Bone marrow (tissue), 2 donors: ENCODE measurements around the gene ARHGAP26.

Experiments used
- DNase-seq, 2 donors: peaks; one replicate each; lab custom pipeline; 2025; lab: John Stamatoyannopoulos, UW

The ARHGAP26 gene

GRCh38 chr5:143061161-143061945 lies 291.2 kb downstream of the ARHGAP26 start:
- no peak for DNase-seq

- no peak for DNase-seq
Measured at GRCh38 chr5:143062379-143062778, 292.2 kb downstream of the ARHGAP26 start.

GRCh38 chr5:143063175-143063970 lies 293.2 kb downstream of the ARHGAP26 start:
- no peak for DNase-seq

DNA sequence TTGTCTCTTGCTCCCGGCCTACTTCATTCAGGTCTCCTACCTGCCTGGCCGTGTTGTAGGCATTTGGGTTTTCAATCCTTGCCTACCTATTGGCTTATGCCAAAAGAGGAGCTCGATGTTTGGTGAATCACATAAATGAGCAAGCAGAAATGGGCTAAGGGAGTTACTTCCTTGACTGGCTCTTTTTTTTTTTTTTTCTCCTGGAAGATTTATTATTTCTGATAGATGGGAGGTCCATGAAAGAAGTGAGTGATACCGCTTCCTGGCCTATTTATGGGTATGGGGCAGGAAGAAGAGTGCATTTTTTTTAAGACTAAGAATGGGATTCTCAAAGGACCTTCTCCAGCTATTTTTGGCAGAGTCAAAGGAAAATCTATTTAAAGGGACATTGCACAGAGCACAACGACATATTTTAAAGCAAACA lies 294.1 kb downstream of the ARHGAP26 start:
- DNase-seq, result peak in 1 of 2 donors; percentile 81

GRCh38 chr5:143064676-143065075 lies 294.5 kb downstream of the ARHGAP26 start:
- peak in 1 of 2 donors; percentile 38 for DNase-seq

GRCh38 chr5:143065185-143065965 lies 295.2 kb downstream of the ARHGAP26 start:
- no peak for DNase-seq

DNA sequence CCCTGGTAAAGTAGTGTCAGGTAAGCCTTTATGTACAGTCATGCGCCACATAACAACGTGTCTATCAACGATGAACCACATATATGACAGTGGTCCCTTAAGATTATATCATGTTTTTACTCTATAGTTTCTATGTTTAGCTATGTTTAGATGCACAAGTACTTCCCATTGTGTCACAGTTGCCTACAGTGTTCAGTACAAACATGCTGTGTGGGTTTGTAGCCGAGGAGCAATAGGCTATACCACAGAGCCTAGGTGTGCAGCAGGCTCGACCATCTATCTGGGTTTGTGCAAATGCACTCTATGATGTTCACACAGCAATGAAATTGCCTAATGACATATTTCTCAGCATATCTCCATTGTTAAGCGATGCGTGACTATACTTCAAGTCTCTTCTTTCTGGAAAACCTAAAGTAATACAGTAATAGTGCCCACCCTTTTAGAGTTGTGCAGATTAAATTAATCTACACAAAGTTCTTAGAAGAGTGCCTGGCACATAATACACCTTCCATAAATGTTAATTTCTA lies 295.9 kb downstream of the ARHGAP26 start:
- DNase-seq, result no peak

- DNase-seq, result peak in 1 of 2 donors; percentile 59
Measured at GRCh38 chr5:143066556-143067281, 296.5 kb downstream of the ARHGAP26 start.

DNA sequence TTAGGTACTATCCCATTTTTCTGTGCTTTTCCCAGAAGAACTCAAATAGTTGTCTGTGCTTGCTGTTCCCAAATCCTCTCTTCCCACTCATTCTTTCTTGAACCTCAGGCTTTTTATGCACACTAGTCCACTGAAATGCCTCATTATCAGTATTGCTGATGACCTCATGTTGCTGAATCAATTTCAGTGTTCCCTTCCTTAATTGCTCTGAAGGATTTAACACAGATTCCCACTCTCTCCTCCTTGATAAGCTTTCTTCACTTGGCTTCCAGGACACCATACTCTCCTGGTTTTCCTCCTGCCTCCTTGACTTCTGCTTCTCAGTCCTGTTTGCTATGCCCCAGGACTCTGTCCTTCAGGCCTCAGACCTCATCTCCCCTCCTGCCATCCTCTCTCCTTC lies 298.5 kb downstream of the ARHGAP26 start:
- no peak for DNase-seq

GRCh38 chr5:143071927-143072326 lies 301.8 kb downstream of the ARHGAP26 start:
- no peak for DNase-seq

DNA sequence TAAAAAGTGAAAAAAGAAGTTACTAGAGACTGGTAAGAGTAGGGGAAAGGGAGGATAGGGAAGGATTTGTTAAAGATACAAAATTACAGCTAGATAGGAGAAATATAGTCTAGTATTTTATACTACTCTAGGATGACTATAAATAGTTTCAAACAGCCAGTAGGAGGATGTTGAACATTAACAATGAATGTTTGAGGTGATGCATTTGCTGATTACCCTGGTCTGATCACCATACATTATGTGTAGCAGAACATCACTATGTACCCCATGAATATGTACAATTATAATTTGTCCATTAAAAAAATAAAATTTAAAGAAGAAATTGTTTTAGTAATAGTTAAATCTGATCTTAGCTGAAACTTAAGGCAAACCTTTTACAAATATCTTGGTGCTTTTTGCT lies 302.6 kb downstream of the ARHGAP26 start:
- DNase-seq, result no peak

GRCh38 chr5:143073766-143074165 lies 303.6 kb downstream of the ARHGAP26 start:
- DNase-seq, result no peak

DNA sequence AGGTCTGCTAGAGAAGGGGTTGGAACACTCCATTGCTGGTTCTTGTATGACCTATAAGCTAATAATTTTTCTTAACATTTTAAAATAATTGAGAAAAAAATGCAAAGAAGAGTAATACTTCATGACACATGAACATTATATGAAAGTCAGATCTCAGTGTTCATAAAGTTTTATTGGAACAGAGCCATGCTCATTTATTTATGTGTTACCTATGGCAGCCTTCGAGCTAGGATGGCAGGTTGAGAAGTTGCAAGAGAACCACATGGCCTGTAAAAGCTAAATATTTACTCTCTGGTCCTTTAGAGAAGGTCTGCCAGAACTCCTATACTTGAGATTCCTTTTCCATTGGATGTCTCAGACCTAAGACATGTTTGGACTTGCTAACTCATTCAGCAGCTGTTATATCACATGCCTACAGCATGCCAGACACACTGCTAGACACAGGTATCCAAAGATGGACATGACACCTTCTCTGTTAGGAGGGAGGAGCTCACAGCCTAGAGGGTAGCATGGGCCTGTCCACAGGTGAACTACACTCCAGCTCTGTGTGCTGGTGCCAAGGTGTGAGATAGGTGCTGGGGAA lies 304.3 kb downstream of the ARHGAP26 start:
- DNase-seq, result no peak

GRCh38 chr5:143076377-143076776 lies 306.2 kb downstream of the ARHGAP26 start:
- no peak for DNase-seq

DNA sequence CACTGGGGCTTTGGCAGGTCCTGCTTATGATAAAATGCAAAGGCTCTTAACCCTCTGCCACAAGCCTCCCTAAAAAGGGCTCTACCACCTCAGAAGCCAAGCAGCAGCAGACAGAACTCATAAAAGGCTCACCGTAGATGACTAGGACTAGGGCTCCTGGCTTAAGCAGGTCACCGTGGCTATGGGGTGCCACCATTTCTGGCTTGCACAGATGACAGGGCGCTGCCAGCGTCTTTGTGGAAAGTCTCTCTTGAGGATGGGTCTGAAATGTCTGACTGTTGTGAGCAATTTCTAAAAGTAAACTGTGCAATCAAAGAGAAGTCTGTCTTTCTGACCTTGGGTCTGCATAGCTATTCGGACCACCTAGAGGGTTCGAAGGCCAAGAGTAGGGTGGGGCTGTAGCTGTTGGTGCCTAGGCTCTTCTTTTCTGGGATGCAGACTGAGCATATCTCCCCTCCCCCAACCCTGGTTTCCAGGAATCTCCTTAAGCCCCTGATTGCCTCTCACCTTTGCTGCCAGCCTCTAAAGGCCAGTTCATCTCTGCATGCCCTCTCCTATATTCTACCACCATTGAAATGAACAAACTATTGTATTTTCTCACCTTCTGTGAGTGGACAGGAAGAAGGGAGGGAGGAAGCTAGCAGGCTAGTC lies 307.4 kb downstream of the ARHGAP26 start:
- no peak for DNase-seq

- DNase-seq, result no peak
Measured at GRCh38 chr5:143078313-143078712, 308.1 kb downstream of the ARHGAP26 start.

DNA sequence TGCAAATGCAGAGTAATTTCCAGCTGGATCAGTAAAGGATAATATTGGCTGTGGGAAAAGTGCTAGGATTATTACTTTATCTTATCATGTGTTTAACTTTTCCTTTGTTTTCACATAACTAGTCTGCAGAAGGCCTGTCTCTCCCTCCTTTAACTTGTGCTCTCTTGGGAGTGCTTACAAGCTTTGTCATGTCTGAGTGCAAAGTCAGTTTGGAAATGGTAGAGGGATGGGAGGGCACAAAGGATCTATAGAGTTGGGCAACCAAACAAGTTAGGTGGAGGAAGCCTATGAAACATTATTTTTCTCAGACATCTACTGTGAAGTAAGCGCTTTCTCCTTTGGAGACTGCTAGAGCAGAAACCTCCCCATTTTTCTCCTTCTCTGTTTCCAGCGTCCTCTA lies 308.8 kb downstream of the ARHGAP26 start:
- DNase-seq, result no peak

DNA sequence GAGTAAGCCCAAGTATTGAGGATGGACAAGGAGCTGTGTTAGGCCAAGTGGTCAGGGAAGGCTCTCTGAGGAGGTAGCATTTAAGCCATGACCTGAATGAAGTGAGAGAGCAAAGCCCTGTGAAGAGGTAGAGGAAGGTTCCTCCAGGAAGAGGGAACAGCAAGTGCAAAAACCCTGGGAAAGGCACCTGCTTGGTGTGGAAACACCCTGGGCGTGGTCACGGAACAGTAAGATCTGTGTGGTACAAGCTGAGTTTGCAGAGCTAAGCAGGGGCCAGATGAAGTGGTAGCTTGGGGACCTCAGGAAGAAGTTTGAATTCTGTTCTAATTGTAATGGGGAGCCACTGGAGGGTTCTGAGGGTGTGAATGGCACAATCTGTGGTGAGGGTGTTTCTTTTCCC lies 310.2 kb downstream of the ARHGAP26 start:
- no peak for DNase-seq

DNA sequence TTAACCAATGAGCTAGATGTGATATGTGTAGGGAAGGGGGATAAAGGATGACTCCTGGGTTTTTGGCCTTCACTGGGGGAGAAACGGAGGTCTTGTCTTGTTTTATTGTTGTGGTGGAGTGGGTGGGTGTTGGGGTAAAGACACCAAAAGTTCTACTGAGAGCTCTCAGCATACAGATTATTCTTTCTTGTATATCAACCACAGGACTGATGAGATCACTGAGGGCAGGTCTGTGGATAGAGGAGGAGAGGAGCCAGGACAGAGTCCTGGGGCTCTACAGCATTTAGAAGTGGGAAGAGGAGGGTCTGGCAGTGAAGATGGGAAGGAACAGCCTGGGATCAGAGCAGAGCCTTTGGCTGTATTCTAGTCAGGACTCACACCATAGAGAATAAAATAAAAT lies 310.8 kb downstream of the ARHGAP26 start:
- no peak for DNase-seq

DNA sequence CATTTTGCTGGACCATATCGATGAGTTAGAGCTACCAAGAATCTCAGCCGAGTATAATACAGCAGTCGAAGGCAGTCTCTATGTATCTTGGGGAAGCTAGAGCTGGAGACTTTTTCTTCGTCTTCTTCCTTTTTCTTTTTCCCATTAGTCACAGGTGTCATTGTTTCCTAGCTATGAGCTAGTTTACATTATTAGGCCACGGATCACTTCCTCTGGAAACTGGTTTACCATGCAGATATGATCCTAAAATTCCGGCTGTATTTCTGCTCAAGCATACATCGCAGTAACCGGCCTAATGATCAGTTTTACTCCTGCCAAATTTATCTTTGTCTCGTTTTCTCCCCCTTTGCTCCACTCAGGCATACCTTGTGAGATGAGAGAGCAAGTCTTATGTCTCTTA lies 312.8 kb downstream of the ARHGAP26 start:
- DNase-seq, result no peak

DNA sequence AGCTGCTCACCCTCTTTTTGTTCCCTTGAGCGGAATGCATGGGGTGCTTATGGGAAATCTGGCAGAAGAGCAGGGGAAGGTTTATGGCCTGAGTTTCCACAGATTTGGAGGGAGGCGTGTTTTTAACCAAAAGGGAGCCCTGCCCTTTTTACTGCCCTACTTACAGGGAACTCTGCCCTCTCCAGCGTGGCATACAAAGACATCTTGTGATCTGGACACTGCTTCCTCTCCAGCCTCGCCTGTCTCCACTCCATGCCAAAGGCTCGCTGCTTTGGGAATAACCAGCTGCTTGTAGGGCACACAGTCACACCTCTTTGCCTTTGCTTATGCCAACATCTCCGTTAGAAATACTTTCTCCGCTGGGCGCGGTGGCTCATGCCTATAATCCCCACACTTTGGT lies 314.2 kb downstream of the ARHGAP26 start:
- no peak for DNase-seq
